ENCODE data around the gene TSSK3. TPM values are rescaled to one million over a fixed set of nuclear protein-coding genes. Genes with fewer than 3 reads are reported as not detected.

The TSSK3 gene
- total RNA-seq, 1 experiment from 2014 or later = 1.6 TPM

- TF ChIP-seq, protein P1, sequence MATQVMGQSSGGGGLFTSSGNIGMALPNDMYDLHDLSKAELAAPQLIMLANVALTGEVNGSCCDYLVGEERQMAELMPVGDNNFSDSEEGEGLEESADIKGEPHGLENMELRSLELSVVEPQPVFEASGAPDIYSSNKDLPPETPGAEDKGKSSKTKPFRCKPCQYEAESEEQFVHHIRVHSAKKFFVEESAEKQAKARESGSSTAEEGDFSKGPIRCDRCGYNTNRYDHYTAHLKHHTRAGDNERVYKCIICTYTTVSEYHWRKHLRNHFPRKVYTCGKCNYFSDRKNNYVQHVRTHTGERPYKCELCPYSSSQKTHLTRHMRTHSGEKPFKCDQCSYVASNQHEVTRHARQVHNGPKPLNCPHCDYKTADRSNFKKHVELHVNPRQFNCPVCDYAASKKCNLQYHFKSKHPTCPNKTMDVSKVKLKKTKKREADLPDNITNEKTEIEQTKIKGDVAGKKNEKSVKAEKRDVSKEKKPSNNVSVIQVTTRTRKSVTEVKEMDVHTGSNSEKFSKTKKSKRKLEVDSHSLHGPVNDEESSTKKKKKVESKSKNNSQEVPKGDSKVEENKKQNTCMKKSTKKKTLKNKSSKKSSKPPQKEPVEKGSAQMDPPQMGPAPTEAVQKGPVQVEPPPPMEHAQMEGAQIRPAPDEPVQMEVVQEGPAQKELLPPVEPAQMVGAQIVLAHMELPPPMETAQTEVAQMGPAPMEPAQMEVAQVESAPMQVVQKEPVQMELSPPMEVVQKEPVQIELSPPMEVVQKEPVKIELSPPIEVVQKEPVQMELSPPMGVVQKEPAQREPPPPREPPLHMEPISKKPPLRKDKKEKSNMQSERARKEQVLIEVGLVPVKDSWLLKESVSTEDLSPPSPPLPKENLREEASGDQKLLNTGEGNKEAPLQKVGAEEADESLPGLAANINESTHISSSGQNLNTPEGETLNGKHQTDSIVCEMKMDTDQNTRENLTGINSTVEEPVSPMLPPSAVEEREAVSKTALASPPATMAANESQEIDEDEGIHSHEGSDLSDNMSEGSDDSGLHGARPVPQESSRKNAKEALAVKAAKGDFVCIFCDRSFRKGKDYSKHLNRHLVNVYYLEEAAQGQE (IDR thresholded peaks at IDR 0.05; ENCODE audit: low read depth) = no peak
- peak; percentile 87 for TF ChIP-seq SIN3A (IDR thresholded peaks at IDR 0.05; ENCODE audit: low read depth)
- TF ChIP-seq SRF (IDR thresholded peaks at IDR 0.05; ENCODE audit: low read depth) = no peak
- no peak for TF ChIP-seq EGR1 (IDR thresholded peaks at IDR 0.05; ENCODE audit: low read depth)
Measured at GRCh38 chr1:32335790-32336590, 26.3 kb upstream of the TSSK3 start, which contains the start of gene MARCKSL1 (continued).

GRCh38 chr1:32336591-32336932 lies 25.8 kb upstream of the TSSK3 start:
- Histone ChIP-seq H3K9ac (ENCODE audit: low read length) (no peak overlapping the region), H3K9me2 (ENCODE audit: insufficient read depth) (no peaks in the 10 kb centered on the region), H4K20me1 (ENCODE audit: insufficient read depth) (no peaks in the 10 kb centered on the region), H3K36me3 (ENCODE audit: control insufficient read depth in 1 of 2, insufficient read depth in 2 of 2, low read length in 2 of 2) (peaks cover 0 to 18% of the 10 kb centered on the region in 2 experiments; a peak in 2 of 4 replicates), H3K4me2 (ENCODE audit: low read length) (peak overlapping the region; percentile 93), H3K27me3 (ENCODE audit: insufficient read depth, low read length) (no peaks in the 10 kb centered on the region), H3K79me2 (ENCODE audit: insufficient read depth, low read length) (peaks cover 24% of the 10 kb centered on the region), H3K4me3 (replicated peaks in 1 of 2; ENCODE audit: low read depth in 1 of 2, low read length in 2 of 2) (0 out of 4 replicates have a peak overlapping the region, but pooled peaks of 1 of the 2 experiments have one; percentile 77), H3K27ac (ENCODE audit: low read depth, low read length) (no peak overlapping the region), H3K9me3 (ENCODE audit: control insufficient read depth in 1 of 2, insufficient read depth in 1 of 2, low read depth in 1 of 2, low read length in 2 of 2) (no peaks in the 10 kb centered on the region), H3K4me1 (ENCODE audit: control insufficient read depth in 1 of 2, insufficient read depth in 2 of 2, low read length in 2 of 2) (peaks cover 22 to 60% of the 10 kb centered on the region in 2 experiments), H2AFZ (ENCODE audit: low read depth, low read length, poor library complexity, severe bottlenecking) (no peak overlapping the region)
- CTCF ChIA-PET = interaction anchor here (0.7 to 2.0 kb wide), 3 partner anchors 15 to 115 kb away, joined by 3 to 8 read pairs (median 3); no protein-coding TSS in a partner anchor
- intact Hi-C loops (cut with micrococcal nuclease) = no loop called here
- BruUV-seq (replicated peaks) = no TSS peak
- ATAC-seq (no peak), DNase-seq (ENCODE audit: low read depth, low spot score) (no peak)
- RAD21 ChIA-PET (ENCODE audit: low non-redundant PET in 1 of 2, low total read pairs in 2 of 2, uncharacterized antibody in 2 of 2, unreplicated experiment in 2 of 2) = interaction anchor here in 1 of 2 experiments (1.3 kb wide), 1 partner anchor 94 kb away, joined by 4 read pairs; no protein-coding TSS in a partner anchor
- POLR2A ChIA-PET = interaction anchor here (0.7 to 2.1 kb wide), 16 partner anchors 9 to 192 kb away, joined by 3 to 22 read pairs (median 4); partner anchors contain the start of genes BSDC1, HDAC1, IQCC and TXLNA
- no peak for TF ChIP-seq POLR2AphosphoS5 (IDR thresholded peaks at IDR 0.05; ENCODE audit: low read depth, low read length)
- TF ChIP-seq, protein P2, sequence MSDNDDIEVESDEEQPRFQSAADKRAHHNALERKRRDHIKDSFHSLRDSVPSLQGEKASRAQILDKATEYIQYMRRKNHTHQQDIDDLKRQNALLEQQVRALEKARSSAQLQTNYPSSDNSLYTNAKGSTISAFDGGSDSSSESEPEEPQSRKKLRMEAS (IDR thresholded peaks at IDR 0.05) = no peak
- TF ChIP-seq EZH2phosphoT487 (IDR thresholded peaks at IDR 0.05; ENCODE audit: borderline replicate concordance) = no peak
- TF ChIP-seq RAD21 (IDR thresholded peaks at IDR 0.05; ENCODE audit: low read depth) = no peak
- no peak for TF ChIP-seq SIN3A (IDR thresholded peaks at IDR 0.05; ENCODE audit: low read depth)
- TF ChIP-seq CTCF (IDR thresholded peaks at IDR 0.05 in 2 of 3, conservative IDR thresholded peaks at IDR 0.05 in 1 of 3; ENCODE audit: borderline replicate concordance in 1 of 3, insufficient read depth in 1 of 3, low read depth in 2 of 3, low read length in 2 of 3) = no peak
- TF ChIP-seq EZH2 (IDR thresholded peaks at IDR 0.05) = no peak
- TF ChIP-seq, protein P1 (IDR thresholded peaks at IDR 0.05; ENCODE audit: low read depth) = no peak
- no peak for TF ChIP-seq EGR1 (IDR thresholded peaks at IDR 0.05; ENCODE audit: low read depth)
- TF ChIP-seq SRF (IDR thresholded peaks at IDR 0.05; ENCODE audit: low read depth) = no peak
- no peak for TF ChIP-seq ZNF274 (IDR thresholded peaks at IDR 0.05; ENCODE audit: low read depth, low read length)
- no peak for TF ChIP-seq ELF1 (IDR thresholded peaks at IDR 0.05; ENCODE audit: borderline replicate concordance, low read depth)

Measured in HCT116 (cell line).